ENCODE measurements around the gene ACAP3. TPM values are rescaled to one million over a fixed set of nuclear protein-coding genes. Genes with fewer than 3 reads are reported as not detected.
A peak's percentile ranks its signal among the peaks of the same experiment; 100 is the strongest.
"Not testable (repeated sequence)": the region's sequence is repeated elsewhere in the genome, so short reads cannot be mapped to it uniquely, and the experiment has no call there.

Gene ACAP3
- total RNA-seq, 1 donor from 2014 or later: 31.9 TPM

DNA sequence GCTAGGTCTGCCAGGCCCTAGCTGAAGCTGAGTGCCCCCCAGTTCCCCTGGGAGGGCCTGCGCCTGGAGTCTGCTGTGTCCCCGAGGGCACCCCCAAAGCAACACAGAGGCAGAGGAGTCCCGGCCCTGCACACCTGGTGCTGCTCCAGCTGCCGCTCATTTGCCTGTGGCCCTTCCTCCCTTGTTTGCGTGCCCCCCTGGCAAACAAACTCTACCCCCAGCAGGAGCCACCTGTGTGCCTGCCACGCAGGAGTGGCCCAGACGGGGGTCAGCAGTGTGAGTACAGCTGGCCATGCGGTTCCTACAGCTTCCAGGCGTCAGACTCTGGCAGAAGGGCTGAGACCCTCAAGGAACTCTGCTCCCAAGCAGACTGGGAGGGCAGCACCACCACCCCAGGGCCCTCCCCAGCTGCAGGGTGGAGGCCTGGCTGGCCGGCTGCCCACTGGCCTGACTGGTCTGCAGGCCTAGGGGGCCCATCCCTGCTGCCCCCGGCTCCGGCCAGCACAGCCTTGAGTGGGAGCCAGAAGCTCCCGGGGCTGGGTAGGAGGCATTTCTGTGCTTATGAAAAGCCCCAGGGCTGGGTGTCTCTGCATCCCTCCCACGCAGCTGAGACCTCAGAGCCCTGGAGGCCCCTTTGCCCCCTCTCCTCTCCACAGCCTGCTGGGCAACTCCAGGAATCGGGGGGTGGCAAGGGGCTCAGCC, 22.8 kb upstream of the ACAP3 start:
- DNase-seq (ENCODE audit: low spot score): no peak
- no peak for ATAC-seq

- ATAC-seq (no peak), DNase-seq (ENCODE audit: low spot score) (no peak)
Measured at GRCh38 chr1:1329304-1330210, 21.8 kb upstream of the ACAP3 start.

DNA sequence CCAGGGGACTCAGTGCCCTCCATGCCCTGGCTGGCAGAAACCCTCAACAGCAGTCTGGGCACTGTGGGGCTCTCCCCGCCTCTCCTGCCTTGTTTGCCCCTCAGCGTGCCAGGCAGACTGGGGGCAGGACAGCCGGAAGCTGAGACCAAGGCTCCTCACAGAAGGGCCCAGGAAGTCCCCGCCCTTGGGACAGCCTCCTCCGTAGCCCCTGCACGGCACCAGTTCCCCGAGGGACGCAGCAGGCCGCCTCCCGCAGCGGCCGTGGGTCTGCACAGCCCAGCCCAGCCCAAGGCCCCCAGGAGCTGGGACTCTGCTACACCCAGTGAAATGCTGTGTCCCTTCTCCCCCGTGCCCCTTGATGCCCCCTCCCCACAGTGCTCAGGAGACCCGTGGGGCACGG, 20.5 kb upstream of the ACAP3 start:
- DNase-seq (ENCODE audit: low spot score) (no peak), ATAC-seq (no peak)

- ATAC-seq (no peak), DNase-seq (ENCODE audit: low spot score) (no peak)
Measured at GRCh38 chr1:1327291-1327690, 19.6 kb upstream of the ACAP3 start.

GRCh38 chr1:1326075-1326605, 18.4 kb upstream of the ACAP3 start:
- ATAC-seq: no peak
- no peak for DNase-seq (ENCODE audit: low spot score)

- DNase-seq (ENCODE audit: low spot score): peak; percentile 89
- no peak for ATAC-seq
Measured at GRCh38 chr1:1325288-1326074, 17.8 kb upstream of the ACAP3 start.

GRCh38 chr1:1324524-1325287, 17.0 kb upstream of the ACAP3 start, which contains the start of the genes CPTP and INTS11:
CPTP (plus strand) TSS chr1:1324802; CDS start chr1:1326911, 2,109 bp downstream.
INTS11 (minus strand) TSS chr1:1324660; CDS start chr1:1324608, 52 bp downstream.
- ATAC-seq (peak; percentile 85), DNase-seq (ENCODE audit: low spot score) (peak; percentile 96)

- ATAC-seq: no peak
- no peak for DNase-seq (ENCODE audit: low spot score)
Measured at GRCh38 chr1:1324084-1324523, 16.4 kb upstream of the ACAP3 start.

- DNase-seq (ENCODE audit: low spot score) (no peak), ATAC-seq (no peak)
Measured at GRCh38 chr1:1322952-1323351, 15.2 kb upstream of the ACAP3 start.

DNA sequence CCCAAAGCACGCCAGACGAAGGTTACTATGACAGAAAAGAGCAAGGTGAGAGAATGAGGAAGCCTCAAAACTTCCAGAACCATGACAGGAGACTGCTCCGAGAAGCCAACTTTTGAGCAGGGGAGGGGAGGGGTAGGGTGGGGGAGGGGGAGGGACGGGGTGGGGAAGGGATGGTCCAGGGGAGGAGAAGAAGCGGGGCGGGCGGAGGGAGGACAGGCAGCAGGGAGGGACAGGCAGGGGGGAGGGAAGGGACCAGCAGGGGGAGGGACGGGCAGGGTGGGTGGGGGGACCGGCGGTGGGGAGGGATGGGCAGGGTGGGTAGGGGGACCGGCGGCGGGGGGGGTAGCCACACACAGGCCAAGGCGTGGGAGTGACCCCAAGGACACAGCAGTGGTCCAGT, 14.7 kb upstream of the ACAP3 start:
- ATAC-seq (no peak), DNase-seq (ENCODE audit: low spot score) (no peak)

DNA sequence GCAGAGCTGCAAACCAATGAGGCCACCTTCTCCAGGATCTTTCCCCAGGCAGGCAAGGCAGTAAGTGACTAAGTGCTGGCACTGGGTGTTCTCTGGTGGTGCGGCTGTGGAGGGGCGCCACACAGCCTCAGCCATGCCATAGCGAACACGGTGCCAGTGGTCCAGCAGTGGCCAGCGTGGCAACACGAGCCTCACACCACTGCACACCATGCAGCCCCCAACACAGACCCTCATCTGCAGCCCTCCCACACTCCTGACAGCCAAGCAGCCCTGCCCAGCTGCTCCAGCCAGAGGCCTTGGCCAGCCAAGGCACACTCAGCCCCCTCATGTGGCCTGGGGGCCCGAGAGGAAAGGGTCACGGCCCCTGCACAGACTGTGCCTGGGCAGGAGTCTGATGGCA, 13.7 kb upstream of the ACAP3 start:
- ATAC-seq (no peak), DNase-seq (ENCODE audit: low spot score) (no peak)

- ATAC-seq (no peak), DNase-seq (ENCODE audit: low spot score) (no peak)
Measured at GRCh38 chr1:1320666-1321448, 13.1 kb upstream of the ACAP3 start.

GRCh38 chr1:1319646-1319941, 11.9 kb upstream of the ACAP3 start:
- DNase-seq (ENCODE audit: low spot score): no peak
- no peak for ATAC-seq

DNA sequence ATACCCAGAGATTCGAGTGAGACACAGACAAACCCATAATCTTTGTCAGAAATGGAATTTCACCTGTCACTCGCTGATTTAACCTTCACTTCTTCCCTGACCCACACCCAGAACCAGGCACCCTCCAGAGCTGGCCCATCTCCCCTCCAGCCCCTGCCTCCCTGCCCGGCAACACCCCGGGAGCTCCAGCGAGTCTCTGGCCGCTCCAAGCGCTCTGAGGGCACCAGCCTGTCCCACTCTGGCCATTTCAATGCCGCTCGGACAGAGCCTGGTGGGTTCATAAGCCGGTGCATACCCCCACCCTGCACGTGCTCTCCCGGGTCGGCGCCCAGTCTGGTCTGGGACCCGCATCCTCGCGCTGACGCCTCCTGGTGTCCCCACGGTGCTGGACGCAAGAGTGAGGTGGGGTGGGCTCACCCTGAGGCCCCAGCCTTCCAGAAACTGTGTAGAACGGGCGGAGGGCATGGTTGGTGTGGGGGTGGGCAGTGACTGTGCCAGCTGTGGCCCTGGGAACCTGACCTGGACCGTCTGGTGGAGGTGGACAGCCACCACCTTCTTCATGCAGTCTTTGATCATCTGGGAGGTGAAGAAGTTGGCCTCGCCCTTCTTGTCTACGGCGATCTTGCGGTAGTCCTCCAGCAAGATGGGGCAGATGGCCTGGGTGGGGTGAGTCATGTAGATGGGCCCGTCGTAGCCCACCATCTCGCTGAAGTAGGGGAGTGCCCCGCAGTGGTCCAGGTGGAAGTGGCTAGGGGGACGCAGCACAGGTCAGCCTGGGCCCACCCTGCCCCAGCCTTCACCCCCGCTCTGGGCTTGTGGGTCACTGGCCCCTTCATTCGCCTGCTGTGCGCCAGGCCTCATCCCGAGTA, 11.3 kb upstream of the ACAP3 start:
- ATAC-seq (no peak), DNase-seq (ENCODE audit: low spot score) (no peak)

GRCh38 chr1:1318131-1318652, 10.5 kb upstream of the ACAP3 start:
- ATAC-seq: peak; percentile 81
- peak; percentile 76 for DNase-seq (ENCODE audit: low spot score)

DNA sequence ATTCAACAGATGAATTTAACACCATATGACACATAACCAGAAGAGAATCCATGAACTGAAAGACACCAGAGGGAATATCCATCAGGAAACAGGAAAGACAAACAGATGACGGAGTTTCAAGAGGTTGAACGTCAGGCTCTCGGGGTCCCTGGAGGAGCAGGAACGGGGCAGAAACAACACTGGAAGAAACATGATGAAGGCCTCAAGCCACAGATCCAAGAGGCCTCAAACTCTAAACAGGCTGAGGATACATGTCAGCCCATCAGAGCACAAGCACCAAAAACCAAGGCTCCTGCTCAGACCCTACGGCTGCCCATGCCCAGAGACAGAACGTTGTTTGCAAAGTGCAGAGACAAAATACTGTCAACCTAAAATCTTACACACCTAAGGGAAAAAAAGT, 9.7 kb upstream of the ACAP3 start:
- ATAC-seq (no peak), DNase-seq (ENCODE audit: low spot score) (no peak)

DNA sequence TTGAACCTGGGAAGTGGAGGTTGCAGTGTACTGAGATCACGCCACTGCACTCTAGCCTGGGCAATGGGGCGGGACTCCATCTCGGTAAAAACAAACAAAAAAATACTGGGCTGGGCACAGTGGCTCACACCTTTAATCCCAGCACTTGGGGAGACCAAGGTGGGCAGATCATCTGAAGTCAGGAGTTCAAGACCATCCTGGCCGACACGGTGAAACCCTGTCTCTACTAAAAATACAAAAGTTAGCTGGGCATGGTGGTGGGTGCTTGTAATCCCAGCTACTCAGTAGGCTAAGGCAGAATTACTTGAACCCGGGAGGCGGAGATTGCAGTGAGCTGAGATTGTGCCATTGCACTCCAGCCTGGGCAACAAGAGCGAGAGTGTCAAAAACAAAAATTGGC, 8.5 kb upstream of the ACAP3 start:
- not testable (repeated sequence) for DNase-seq (ENCODE audit: low spot score); ATAC-seq

DNA sequence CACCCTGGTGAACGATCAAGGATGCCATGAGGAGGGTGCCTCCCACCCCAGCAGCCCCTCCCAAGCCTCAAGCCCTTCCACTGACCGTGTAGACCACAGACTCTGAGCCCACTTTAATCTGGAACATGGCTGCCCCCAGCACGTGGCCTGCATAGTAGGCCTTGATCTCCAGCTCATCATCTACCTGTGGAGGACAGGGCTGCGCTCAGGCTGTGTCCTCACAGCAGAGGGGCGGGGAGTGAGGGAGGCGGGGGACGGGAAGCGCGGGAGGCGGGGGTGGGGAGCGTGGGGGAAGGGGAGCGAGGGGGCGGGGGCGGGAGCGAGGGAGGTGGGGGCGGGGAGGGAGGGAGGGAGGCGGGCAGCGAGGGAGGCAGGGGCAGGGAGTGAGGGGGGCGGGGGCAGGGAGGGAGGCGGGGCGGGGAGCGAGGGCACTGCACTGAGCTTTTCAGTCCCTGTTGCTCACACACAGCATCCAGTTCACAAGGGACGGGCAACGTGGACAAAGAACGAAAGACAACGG, 7.8 kb upstream of the ACAP3 start:
- no peak for DNase-seq (ENCODE audit: low spot score)
- ATAC-seq: no peak
